ENCODE measurements around the gene VDR. TPM values are rescaled to one million over a fixed set of nuclear protein-coding genes. Genes with fewer than 3 reads are reported as not detected.

The VDR gene
- polyA plus RNA-seq, 1 donor (not counting 4 experiments of a cell fraction or from before 2014, with no cell fraction given), result 43.3 TPM

DNA sequence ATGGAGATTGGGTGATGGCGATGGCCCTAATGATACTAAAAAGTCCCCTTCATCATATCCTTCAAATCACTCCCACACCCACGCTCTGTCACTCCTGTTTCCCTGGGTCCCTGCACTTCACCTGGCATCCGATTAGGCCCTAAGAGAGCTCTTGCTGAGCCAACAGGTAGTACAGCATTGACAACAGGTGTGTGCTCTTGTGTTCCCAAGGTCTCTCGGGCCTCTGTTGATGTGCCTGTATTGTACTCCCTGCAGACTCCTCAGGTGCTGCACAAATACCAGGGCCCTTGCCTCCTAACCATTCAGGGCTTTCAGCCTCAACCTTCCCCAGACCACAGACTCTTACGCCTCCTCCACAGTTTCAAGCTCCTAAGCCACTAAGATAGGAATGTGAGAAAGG is 25.8 kb upstream of the VDR start:
- H3K27me3 ChIP-seq (ENCODE audit: control insufficient read depth, extremely low read depth, insufficient read depth, low read length), result peaks cover 26% of the 10 kb centered on the region
- FAIRE-seq, result no peak

DNA sequence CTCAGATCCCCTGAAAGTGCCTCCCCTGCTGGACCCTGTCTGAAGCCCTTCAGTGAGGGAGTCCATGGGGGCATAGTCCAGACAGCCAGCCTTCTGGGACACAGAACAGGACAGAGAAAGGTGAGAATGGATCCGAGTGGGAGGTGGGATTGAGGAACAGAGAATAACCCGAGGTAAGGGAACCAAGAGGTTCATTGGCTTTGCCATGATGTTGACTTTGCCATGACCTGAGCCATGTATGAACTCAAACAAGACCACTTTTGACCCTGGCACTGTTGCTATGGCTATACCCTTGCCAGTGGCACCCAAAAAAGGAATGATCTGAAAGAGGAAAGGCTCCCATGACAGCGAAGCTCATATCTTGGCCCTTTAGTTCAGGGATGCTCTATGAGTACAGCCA is 22.6 kb upstream of the VDR start:
- Histone ChIP-seq H3K4me3 (ENCODE audit: control insufficient read depth in 2 of 3, extremely low read depth in 1 of 3, insufficient read depth in 2 of 3, low read depth in 1 of 3, low read length in 3 of 3) (no peak overlapping the region), H3K79me2 (ENCODE audit: control insufficient read depth, insufficient read depth, low read length) (no peaks in the 10 kb centered on the region), H3K4me1 (ENCODE audit: control insufficient read depth, extremely low read depth, insufficient read depth, low read length) (no peaks in the 10 kb centered on the region), H3K27ac (ENCODE audit: control insufficient read depth, insufficient read depth, low read length) (no peak overlapping the region), H3K4me2 (ENCODE audit: control insufficient read depth, extremely low read depth, insufficient read depth, low read depth, low read length) (no peak overlapping the region), H3K27me3 (ENCODE audit: control insufficient read depth, extremely low read depth, insufficient read depth, low read length) (peaks cover 32% of the 10 kb centered on the region), H3K36me3 (ENCODE audit: control insufficient read depth in 2 of 2, extremely low read depth in 1 of 2, insufficient read depth in 2 of 2, low read length in 2 of 2) (no peaks in the 10 kb centered on the region), H3K9me1 (ENCODE audit: control insufficient read depth, extremely low read depth, insufficient read depth, low read length) (no peaks in the 10 kb centered on the region), H3K9me3 (ENCODE audit: control insufficient read depth, low read depth, low read length) (no peaks in the 10 kb centered on the region), H4K20me1 (ENCODE audit: control insufficient read depth, extremely low read depth, insufficient read depth, low read length) (no peaks in the 10 kb centered on the region), H3K9ac (ENCODE audit: control insufficient read depth, extremely low read depth, insufficient read depth, low read length) (no peak overlapping the region), H2AFZ (ENCODE audit: control insufficient read depth, low read length) (no peak overlapping the region)
- dilution Hi-C loops (cut with MboI; ENCODE audit: extremely low pct_ligation_motif_present, low sequenced_read_pairs), result no loop called here
- TF ChIP-seq, protein P1, sequence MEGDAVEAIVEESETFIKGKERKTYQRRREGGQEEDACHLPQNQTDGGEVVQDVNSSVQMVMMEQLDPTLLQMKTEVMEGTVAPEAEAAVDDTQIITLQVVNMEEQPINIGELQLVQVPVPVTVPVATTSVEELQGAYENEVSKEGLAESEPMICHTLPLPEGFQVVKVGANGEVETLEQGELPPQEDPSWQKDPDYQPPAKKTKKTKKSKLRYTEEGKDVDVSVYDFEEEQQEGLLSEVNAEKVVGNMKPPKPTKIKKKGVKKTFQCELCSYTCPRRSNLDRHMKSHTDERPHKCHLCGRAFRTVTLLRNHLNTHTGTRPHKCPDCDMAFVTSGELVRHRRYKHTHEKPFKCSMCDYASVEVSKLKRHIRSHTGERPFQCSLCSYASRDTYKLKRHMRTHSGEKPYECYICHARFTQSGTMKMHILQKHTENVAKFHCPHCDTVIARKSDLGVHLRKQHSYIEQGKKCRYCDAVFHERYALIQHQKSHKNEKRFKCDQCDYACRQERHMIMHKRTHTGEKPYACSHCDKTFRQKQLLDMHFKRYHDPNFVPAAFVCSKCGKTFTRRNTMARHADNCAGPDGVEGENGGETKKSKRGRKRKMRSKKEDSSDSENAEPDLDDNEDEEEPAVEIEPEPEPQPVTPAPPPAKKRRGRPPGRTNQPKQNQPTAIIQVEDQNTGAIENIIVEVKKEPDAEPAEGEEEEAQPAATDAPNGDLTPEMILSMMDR (optimal IDR thresholded peaks at IDR 0.05 in 1 of 3, IDR thresholded peaks at IDR 0.05 in 1 of 3, conservative IDR thresholded peaks at IDR 0.05 in 1 of 3; ENCODE audit: extremely low read depth in 1 of 3, insufficient read depth in 2 of 3, low read length in 3 of 3), result no peak
- TF ChIP-seq EZH2 (IDR thresholded peaks at IDR 0.05; ENCODE audit: low read length), result no peak
- DNase-seq (ENCODE audit: low read depth, low spot score), result no peak
- no peak for FAIRE-seq

More for the DNA sequence above, 25.8 kb upstream of the VDR start:
- H3K4me2 ChIP-seq (ENCODE audit: control insufficient read depth, extremely low read depth, insufficient read depth, low read depth, low read length), result no peak overlapping the region
- H3K4me1 ChIP-seq (ENCODE audit: control insufficient read depth, extremely low read depth, insufficient read depth, low read length), result no peaks in the 10 kb centered on the region
- no peaks in the 10 kb centered on the region for H3K9me3 ChIP-seq (ENCODE audit: control insufficient read depth, low read depth, low read length)
- no peaks in the 10 kb centered on the region for H3K79me2 ChIP-seq (ENCODE audit: control insufficient read depth, insufficient read depth, low read length)
- H3K9me1 ChIP-seq (ENCODE audit: control insufficient read depth, extremely low read depth, insufficient read depth, low read length), result no peaks in the 10 kb centered on the region
- dilution Hi-C loops (cut with MboI; ENCODE audit: extremely low pct_ligation_motif_present, low sequenced_read_pairs), result no loop called here
- H2AFZ ChIP-seq (ENCODE audit: control insufficient read depth, low read length), result no peak overlapping the region
- H3K4me3 ChIP-seq (ENCODE audit: control insufficient read depth in 2 of 3, extremely low read depth in 1 of 3, insufficient read depth in 2 of 3, low read depth in 1 of 3, low read length in 3 of 3), result no peak overlapping the region
- H3K36me3 ChIP-seq (ENCODE audit: control insufficient read depth in 2 of 2, extremely low read depth in 1 of 2, insufficient read depth in 2 of 2, low read length in 2 of 2), result no peaks in the 10 kb centered on the region
- DNase-seq (ENCODE audit: low read depth, low spot score), result no peak
- TF ChIP-seq, protein P1 (optimal IDR thresholded peaks at IDR 0.05 in 1 of 3, IDR thresholded peaks at IDR 0.05 in 1 of 3, conservative IDR thresholded peaks at IDR 0.05 in 1 of 3; ENCODE audit: extremely low read depth in 1 of 3, insufficient read depth in 2 of 3, low read length in 3 of 3), result no peak
- no peak for TF ChIP-seq EZH2 (IDR thresholded peaks at IDR 0.05; ENCODE audit: low read length)
- H3K27ac ChIP-seq (ENCODE audit: control insufficient read depth, insufficient read depth, low read length), result no peak overlapping the region
- no peak overlapping the region for H3K9ac ChIP-seq (ENCODE audit: control insufficient read depth, extremely low read depth, insufficient read depth, low read length)
- H4K20me1 ChIP-seq (ENCODE audit: control insufficient read depth, extremely low read depth, insufficient read depth, low read length), result no peaks in the 10 kb centered on the region
